ENCODE results near the gene NME5. TPM values are rescaled to one million over a fixed set of nuclear protein-coding genes. Genes with fewer than 3 reads are reported as not detected.

The NME5 gene, protein sequence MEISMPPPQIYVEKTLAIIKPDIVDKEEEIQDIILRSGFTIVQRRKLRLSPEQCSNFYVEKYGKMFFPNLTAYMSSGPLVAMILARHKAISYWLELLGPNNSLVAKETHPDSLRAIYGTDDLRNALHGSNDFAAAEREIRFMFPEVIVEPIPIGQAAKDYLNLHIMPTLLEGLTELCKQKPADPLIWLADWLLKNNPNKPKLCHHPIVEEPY
- not detected for polyA plus RNA-seq (ENCODE audit: low read depth in 6 of 6)

DNA sequence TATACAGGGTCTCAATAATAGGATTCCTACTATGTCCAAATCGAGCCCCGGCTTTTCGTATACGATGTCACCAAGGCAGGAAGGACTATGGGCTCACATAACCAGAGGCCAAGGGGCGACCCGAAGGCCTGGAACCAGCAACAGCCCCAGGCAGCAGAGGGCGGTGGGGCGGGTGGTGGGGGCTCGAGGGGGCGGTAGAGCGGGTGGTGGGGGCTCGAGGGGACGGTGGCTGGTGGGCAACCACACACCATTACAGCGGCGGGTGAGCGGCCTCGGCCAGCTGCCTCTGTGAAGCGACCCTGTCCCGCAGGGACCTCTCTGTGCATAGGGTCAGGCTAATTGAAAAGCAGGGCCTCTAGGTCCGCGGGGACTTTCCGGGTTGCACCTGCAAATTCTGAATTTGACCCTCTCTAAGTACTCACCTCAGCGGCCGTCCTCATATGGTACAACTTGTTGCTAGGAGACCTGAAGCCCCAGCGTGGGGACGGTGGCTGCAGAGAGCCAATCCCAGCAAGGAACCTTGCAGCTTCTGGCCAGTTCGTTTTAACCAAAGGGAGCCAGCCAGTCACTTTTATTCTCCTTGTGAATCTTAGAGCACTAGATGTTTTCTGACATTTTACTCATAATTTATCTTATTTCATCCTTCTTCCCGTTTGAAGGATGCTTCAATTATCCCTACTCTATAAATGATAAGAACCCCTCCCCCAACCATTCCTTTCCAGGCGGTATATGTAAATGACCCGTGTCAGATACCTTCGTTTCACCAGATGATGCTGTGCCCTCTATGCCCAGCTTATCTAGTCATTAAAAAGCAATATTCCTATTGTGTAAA, at the start of gene NME5:
Gene NME5 (minus strand): TSS at position 480 of the 832 bp plus-strand sequence. CDS start 648 bp downstream, outside the sequence.
- peak; percentile 16 to 40 for ATAC-seq (ENCODE audit: low read depth in 2 of 2)
- H3K36me3 Mint-ChIP-seq = no peaks in the 10 kb centered on the region
- DNase-seq = peak; percentile 8
- H3K9me3 Mint-ChIP-seq = no peaks in the 10 kb centered on the region
- H3K4me3 Mint-ChIP-seq = peak within 1 kb of the TSS in 6 of 8 donors; percentile 15 to 60 (median 40)
- H3K4me1 Mint-ChIP-seq = peaks cover 5 to 13% (median 11%) of the 10 kb centered on the region in 3 donors
- H3K27ac Mint-ChIP-seq = no peak within 1 kb of the TSS
- H3K27me3 Mint-ChIP-seq = peaks cover 10 to 25% (median 20%) of the 10 kb centered on the region in 3 donors

DNA sequence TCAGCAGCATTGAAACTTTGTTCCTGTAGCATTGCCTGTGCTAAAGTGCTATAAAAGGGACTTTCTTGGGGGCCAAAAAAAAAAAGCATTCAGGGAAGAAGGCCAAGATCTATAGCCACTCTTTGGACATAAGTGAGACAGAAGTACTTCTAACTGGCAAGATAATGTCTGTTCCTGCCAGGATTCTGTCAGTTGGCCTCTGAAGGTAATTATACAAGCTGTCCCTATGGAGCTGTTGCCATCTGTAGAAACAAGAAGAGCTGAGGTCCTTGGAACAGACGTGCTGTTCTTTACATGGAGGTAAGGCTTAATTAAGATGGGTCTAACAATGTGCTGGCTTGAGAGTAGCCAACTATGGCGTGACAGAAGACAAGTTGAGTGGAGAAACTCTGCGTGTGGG, 49.4 kb upstream of the NME5 start:
- H3K9me3 Mint-ChIP-seq = peaks cover 0 to 2% (median 0%) of the 10 kb centered on the region in 7 donors
- DNase-seq (no peak), ATAC-seq (ENCODE audit: low read depth in 2 of 2) (no peak)
- peaks cover 17 to 20% of the 10 kb centered on the region in 2 donors for H3K36me3 Mint-ChIP-seq
- H3K4me3 Mint-ChIP-seq = no peak overlapping the region
- peak overlapping the region in 2 of 6 donors; percentile 38 to 88 for H3K27ac Mint-ChIP-seq
- H3K4me1 Mint-ChIP-seq = no peaks in the 10 kb centered on the region
- no peaks in the 10 kb centered on the region for H3K27me3 Mint-ChIP-seq

DNA sequence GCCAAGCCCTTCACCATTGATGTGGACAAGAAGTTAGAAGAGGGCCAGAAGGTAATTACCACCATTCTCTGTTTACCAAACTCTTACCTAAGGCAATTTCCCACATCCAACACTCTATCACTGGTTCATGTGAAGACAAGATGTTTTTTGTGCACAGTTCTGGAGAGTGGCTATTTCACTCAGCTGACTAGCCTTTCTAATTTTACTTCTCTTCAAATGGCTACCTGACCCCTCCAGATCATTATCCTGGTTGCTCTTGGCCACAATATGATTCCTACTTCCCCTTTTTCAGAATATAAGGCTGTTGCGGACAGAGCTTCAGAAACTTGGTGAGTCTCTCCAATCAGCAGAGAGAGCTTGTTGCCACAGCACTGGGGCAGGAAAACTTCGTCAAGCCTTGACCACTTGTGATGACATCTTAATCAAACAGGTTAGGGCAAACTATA, 46.8 kb upstream of the NME5 start:
- Mint-ChIP-seq H3K36me3 (peaks cover 9 to 13% of the 10 kb centered on the region in 2 donors), H3K9me3 (no peaks in the 10 kb centered on the region), H3K4me3 (no peak overlapping the region), H3K27me3 (no peaks in the 10 kb centered on the region), H3K4me1 (no peaks in the 10 kb centered on the region), H3K27ac (peak overlapping the region in 3 of 6 donors; percentile 39 to 45 (median 41))
- DNase-seq = no peak
- no peak for ATAC-seq (ENCODE audit: low read depth in 2 of 2)

DNA sequence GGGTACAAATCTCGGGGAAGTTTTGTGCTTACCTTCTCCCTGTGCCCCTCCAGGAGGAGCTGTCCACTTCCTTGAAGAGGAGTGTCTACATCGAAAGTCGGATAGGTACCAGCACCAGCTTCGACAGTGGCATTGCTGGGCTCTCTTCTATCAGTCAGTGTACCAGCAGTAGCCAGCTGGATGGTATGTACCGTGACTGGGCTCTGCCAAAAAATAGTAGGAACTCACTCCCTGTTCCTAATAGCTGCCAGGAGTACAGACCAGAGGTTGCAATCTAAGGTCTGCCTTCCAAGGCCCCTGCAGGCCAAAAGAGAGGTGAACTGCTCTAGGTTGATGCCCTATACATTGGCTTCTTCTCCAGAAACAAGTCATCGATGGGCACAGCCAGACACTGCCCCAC, 43.6 kb upstream of the NME5 start:
- Mint-ChIP-seq H3K27ac (no peak overlapping the region), H3K4me1 (peaks cover 0 to 6% (median 0%) of the 10 kb centered on the region in 3 donors), H3K9me3 (no peaks in the 10 kb centered on the region), H3K27me3 (no peaks in the 10 kb centered on the region), H3K4me3 (no peak overlapping the region), H3K36me3 (peaks cover 0 to 6% of the 10 kb centered on the region in 2 donors)
- no peak for ATAC-seq (ENCODE audit: low read depth in 2 of 2)
- no peak for DNase-seq

DNA sequence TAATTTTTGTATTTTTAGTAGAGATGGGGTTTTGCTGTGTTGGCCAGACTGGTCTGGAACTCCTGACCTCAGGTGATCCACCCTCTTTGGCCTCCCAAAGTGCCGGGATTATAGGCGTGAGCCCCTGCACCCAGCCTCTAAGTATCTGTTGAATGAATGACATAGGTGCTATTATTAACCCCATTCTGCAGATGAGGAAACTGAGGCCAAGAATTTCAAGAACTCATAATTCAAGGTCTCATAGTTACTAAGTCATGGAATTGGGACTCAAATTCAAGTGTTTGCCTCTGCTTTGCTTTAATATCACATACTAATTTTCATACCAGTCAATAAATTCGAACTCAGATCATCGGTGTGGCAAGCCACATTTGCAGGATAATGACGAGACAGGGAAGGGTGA, 41.6 kb upstream of the NME5 start:
- Mint-ChIP-seq H3K9me3 (no peaks in the 10 kb centered on the region), H3K27ac (no peak overlapping the region), H3K36me3 (no peaks in the 10 kb centered on the region), H3K4me1 (peaks cover 0 to 8% (median 0%) of the 10 kb centered on the region in 3 donors), H3K4me3 (no peak overlapping the region), H3K27me3 (no peaks in the 10 kb centered on the region)
- no peak for DNase-seq
- ATAC-seq (ENCODE audit: low read depth in 2 of 2) = no peak

DNA sequence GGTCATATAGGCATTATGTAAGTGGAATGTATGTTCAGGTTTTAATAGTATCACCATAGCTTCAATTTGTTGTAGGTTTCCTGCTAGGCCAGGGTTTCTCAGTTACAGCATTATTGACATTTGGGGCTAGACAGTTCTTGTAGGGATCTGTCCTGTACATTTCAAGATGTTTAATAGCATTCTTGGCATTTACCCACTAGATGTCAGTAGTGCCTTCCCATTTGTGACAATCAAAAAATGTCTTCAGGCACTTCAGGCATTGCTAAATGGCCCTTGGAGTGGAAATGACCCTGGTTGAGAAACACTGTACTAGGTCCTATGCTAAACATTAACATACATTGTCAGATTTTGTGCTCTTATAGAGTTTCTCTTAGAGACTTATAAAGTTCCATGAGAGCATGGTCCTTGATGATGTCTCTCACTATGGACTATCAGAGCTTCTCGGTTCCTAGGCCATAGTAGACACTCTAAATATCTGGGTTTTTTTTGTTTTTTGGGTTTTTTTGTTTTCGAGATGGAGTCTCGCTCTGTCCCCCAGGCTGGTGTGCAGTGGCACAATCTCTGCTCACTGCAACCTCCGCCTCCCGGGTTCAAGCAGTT, 41.1 kb upstream of the NME5 start:
- peak; percentile 29 for DNase-seq
- no peak overlapping the region for H3K27ac Mint-ChIP-seq
- no peaks in the 10 kb centered on the region for H3K9me3 Mint-ChIP-seq
- H3K36me3 Mint-ChIP-seq = no peaks in the 10 kb centered on the region
- no peak for ATAC-seq (ENCODE audit: low read depth in 2 of 2)
- peak overlapping the region in 1 of 8 donors; percentile 9 for H3K4me3 Mint-ChIP-seq
- H3K27me3 Mint-ChIP-seq = no peaks in the 10 kb centered on the region
- H3K4me1 Mint-ChIP-seq = peaks cover 0 to 8% (median 0%) of the 10 kb centered on the region in 3 donors

DNA sequence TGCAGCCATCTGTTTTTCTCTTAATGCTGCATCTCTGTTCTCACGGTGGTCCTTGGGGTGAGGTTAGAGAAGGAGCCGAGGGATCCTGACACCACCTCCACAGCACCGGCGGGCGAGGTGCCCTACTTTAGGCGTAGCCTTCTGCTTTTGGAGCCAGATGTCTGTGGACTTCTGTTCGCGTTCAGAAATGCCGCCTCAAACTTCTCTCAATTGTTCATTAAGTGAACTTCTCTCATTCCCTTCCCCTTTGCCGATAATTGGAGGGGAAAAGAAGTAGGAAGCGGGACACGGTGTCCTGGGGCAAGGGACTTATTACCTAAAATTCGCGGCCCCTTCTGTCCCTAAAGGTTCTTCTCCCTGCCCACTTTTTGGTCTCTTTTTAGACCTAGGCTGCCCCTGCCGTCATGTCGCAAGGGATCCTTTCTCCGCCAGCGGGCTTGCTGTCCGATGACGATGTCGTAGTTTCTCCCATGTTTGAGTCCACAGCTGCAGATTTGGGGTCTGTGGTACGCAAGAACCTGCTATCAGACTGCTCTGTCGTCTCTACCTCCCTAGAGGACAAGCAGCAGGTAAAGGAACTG, 40.1 kb upstream of the NME5 start:
- no peak for ATAC-seq (ENCODE audit: low read depth in 2 of 2)
- Mint-ChIP-seq H3K4me1 (peaks cover 0 to 8% (median 0%) of the 10 kb centered on the region in 3 donors), H3K4me3 (no peak overlapping the region), H3K27me3 (no peaks in the 10 kb centered on the region), H3K9me3 (no peaks in the 10 kb centered on the region), H3K36me3 (no peaks in the 10 kb centered on the region), H3K27ac (peak overlapping the region in 1 of 6 donors; percentile 50)
- no peak for DNase-seq

DNA sequence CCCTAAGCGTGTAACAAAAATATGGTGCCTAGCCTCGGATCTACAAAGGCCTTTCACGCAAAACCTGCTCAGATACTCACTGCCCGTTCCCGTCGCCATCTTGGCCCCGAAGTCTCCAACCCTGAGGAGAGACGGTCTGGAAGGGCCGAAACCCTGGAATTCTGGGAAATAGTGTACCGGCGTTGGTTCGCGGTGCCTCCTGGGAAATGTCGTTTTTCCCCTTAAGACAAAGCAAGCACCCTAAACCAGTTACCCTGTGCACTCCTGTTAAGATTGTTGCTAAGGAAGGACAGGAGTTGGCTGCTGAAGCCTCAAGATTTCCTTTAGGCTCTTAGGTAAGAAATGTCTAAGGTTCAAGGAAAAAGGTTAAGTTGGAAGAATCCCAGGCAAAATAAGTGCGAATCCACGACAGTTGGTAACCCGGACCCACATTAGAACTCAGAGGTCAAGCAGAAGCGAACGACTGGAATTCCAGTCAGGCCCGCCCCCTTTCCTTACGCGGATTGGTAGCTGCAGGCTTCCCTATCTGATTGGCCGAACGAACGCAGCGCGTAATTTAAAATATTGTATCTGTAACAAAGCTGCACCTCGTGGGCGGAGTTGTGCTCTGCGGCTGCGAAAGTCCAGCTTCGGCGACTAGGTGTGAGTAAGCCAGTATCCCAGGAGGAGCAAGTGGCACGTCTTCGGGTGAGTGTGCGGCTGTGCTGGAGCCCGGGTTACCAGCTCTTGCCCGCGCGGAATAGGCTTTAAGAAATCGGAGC, 39.5 kb upstream of the NME5 start, which contains the start of the genes BRD8 and KIF20A:
Gene BRD8 (minus strand): TSS at position 115 of the 761 bp plus-strand sequence. CDS start 16 bp downstream, at position 99.
Gene KIF20A (plus strand): TSS at position 597 of the 761 bp plus-strand sequence. CDS start 569 bp downstream, outside the sequence.
- H3K4me3 Mint-ChIP-seq = peak within 1 kb of the TSS in 1 of 8 donors; percentile 9
- H3K27ac Mint-ChIP-seq = peak within 1 kb of the TSS in 1 of 6 donors; percentile 50
- no peaks in the 10 kb centered on the region for H3K36me3 Mint-ChIP-seq
- peak; percentile 83 to 87 for ATAC-seq (ENCODE audit: low read depth in 2 of 2)
- H3K4me1 Mint-ChIP-seq = peaks cover 0 to 9% (median 0%) of the 10 kb centered on the region in 3 donors
- peak; percentile 84 for DNase-seq
- H3K9me3 Mint-ChIP-seq = no peaks in the 10 kb centered on the region
- no peaks in the 10 kb centered on the region for H3K27me3 Mint-ChIP-seq

DNA sequence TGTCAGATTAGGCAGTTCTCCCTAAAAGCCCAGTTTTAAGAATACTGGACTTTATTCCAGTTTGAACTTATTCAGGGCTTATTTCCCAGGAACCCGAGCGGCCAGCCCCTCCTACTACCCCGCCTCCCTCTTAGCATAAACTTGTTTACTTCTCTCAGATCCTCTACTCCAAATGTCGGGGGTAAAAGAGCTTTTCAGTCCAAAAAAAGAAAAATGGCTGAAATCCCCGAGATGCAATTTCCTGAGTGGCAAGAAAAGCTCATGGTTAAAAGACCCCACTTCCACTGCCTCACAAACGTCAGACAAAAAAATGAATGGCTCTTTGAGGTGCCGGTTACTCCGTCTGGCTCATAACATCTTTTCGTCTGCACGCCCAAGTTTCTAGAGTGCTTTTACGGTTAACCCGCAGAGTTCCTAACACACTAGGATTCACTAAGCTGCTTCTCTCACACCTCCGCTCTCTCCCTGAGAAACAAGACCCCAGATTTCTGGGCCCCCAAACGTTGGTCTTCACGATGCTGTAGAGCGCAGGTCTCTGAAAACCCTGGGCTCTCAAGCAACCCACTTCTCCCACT, 38.8 kb upstream of the NME5 start:
- ATAC-seq (ENCODE audit: low read depth in 2 of 2) (peak; percentile 15 to 18), DNase-seq (peak; percentile 1)
- no peaks in the 10 kb centered on the region for H3K27me3 Mint-ChIP-seq
- no peaks in the 10 kb centered on the region for H3K36me3 Mint-ChIP-seq
- H3K27ac Mint-ChIP-seq = no peak overlapping the region
- H3K9me3 Mint-ChIP-seq = no peaks in the 10 kb centered on the region
- H3K4me3 Mint-ChIP-seq = no peak overlapping the region
- H3K4me1 Mint-ChIP-seq = peaks cover 0 to 12% (median 0%) of the 10 kb centered on the region in 3 donors

DNA sequence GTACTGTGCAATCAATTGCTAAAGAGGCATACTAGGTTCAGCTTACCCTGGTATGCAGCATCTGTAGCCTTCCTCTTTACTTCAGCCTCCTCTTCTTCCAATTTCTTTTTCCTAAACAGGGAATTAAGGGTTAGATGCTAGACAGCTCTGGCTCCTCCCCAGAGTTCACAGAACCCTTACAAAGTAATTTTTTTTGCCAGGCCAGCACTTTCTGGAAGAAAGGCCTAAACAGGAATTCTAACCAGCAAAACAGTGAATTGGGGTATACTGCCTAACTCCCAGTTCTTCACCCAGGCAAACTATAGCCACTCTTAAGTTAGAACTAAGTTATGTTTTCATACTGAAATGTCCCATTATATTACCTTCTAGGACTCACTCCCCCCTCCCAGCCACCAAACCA, 31.1 kb upstream of the NME5 start:
- DNase-seq = no peak
- H3K27ac Mint-ChIP-seq = no peak overlapping the region
- no peaks in the 10 kb centered on the region for H3K27me3 Mint-ChIP-seq
- peaks cover 0 to 4% (median 0%) of the 10 kb centered on the region in 3 donors for H3K4me1 Mint-ChIP-seq
- no peak for ATAC-seq (ENCODE audit: low read depth in 2 of 2)
- H3K4me3 Mint-ChIP-seq = no peak overlapping the region
- peaks cover 20 to 33% of the 10 kb centered on the region in 2 donors for H3K36me3 Mint-ChIP-seq
- no peaks in the 10 kb centered on the region for H3K9me3 Mint-ChIP-seq

DNA sequence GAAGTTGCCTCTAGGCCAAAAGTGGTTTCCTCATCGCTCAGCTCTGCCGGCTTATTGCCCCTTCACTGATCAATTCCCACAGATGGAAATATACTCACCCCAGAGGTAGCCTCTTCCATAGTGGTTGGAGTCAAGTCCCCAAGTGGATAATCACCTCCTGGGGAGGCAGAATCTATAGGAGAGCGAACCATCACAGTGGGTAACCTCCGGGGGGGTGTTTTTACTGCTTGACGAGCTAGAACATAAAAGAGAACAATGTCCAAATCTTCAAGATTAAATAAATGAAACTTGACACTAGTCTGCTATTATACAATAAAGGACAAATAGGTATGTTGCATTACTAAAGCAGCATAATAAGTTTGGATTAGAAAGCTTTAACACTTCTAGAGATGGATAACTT, 29.9 kb upstream of the NME5 start:
- Mint-ChIP-seq H3K27ac (no peak overlapping the region), H3K4me1 (peaks cover 0 to 4% (median 4%) of the 10 kb centered on the region in 3 donors), H3K4me3 (no peak overlapping the region), H3K9me3 (no peaks in the 10 kb centered on the region), H3K36me3 (peaks cover 29 to 45% of the 10 kb centered on the region in 2 donors), H3K27me3 (no peaks in the 10 kb centered on the region)
- DNase-seq (no peak), ATAC-seq (ENCODE audit: low read depth in 2 of 2) (no peak)

DNA sequence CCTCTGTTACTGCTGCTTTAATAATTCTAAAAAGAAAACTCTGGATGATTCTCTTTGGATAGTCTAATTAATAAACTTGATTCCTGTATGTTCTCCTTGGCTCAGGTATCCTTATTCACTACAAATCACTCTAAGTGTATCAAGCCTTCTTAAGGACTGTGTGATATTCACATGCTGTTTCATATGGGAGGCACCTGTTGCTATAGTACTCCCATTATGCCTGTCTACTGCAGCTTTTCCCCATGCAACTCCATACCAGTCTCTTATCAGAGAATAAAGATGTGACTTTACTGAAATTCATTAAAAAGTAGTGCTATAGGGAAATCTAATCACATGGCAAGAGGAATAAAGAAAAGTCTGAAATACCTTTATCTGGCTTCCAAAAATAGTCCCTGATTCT, 24.5 kb upstream of the NME5 start:
- no peaks in the 10 kb centered on the region for H3K9me3 Mint-ChIP-seq
- H3K27ac Mint-ChIP-seq = no peak overlapping the region
- no peaks in the 10 kb centered on the region for H3K27me3 Mint-ChIP-seq
- H3K4me1 Mint-ChIP-seq = peaks cover 0 to 4% (median 0%) of the 10 kb centered on the region in 3 donors
- ATAC-seq (ENCODE audit: low read depth in 2 of 2) = no peak
- no peak overlapping the region for H3K4me3 Mint-ChIP-seq
- peaks cover 52 to 59% of the 10 kb centered on the region in 2 donors for H3K36me3 Mint-ChIP-seq
- DNase-seq = no peak

Data from naive B cell (primary cell).